Activated CD8-positive, alpha-beta T cell treated with anti-CD3 and anti-CD28 coated beads, Interleukin-2, amount 10 ng/mL, durations not matched to agents 7 days and 5 days (primary cell): ENCODE measurements around the gene DPYSL4. TPM values are rescaled to one million over a fixed set of nuclear protein-coding genes. Genes with fewer than 3 reads are reported as not detected.
A peak's percentile ranks its signal among the peaks of the same experiment; 100 is the strongest.

Experiments used
- ATAC-seq: fragments of 150-1000 bp; cut with Tn5 transposase; one replicate; pipeline ENCODE4 v1.10.0; 2021; ENCODE audit warnings: moderate library complexity
- CTCF ChIA-PET: fragments of 350-600 bp; sonication (Branson Sonifier 250); formaldehyde crosslinking; loops from one replicate; lab custom pipeline; 2021; ENCODE audit warnings: antibody characterized with exemption; lab: Charles Lee
- POLR2A ChIA-PET: fragments of 350-600 bp; sonication (Branson Sonifier 250); formaldehyde crosslinking; loops from one replicate; lab custom pipeline; 2021; ENCODE audit warnings: antibody characterized with exemption; lab: Charles Lee
- DNase-seq: peaks from one replicate; pipeline ENCODE4 v3.0.0-alpha.2; 2020
- H3K27ac Mint-ChIP-seq: one replicate; pipeline ENCODE4 v1.8.0; 2021; ENCODE audit warnings: mild to moderate bottlenecking, mixed read lengths
- H3K27me3 Mint-ChIP-seq: one replicate; pipeline ENCODE4 v1.8.0; 2021; ENCODE audit warnings: low read depth, mixed read lengths
- H3K36me3 Mint-ChIP-seq: one replicate; pipeline ENCODE4 v1.8.0; 2021; ENCODE audit warnings: low read depth, mixed read lengths
- H3K4me1 Mint-ChIP-seq: one replicate; pipeline ENCODE4 v1.8.0; 2021; ENCODE audit warnings: low read depth, mixed read lengths
- H3K4me3 Mint-ChIP-seq: one replicate; pipeline ENCODE4 v1.8.0; 2021; ENCODE audit warnings: mild to moderate bottlenecking, mixed read lengths
- H3K9me3 Mint-ChIP-seq: one replicate; pipeline ENCODE4 v1.8.0; 2022; ENCODE audit warnings: mixed read lengths; ENCODE audit not compliant: insufficient read depth
- total RNA-seq, 2 experiments: library from RNA; stranded (reverse); gene quantifications; one replicate each; pipeline ENCODE4 v1.2.3, GENCODE V29; 2021

DPYSL4 gene
- total RNA-seq, 2 experiments from 2014 or later = 1.2 to 2.2 TPM

DNA sequence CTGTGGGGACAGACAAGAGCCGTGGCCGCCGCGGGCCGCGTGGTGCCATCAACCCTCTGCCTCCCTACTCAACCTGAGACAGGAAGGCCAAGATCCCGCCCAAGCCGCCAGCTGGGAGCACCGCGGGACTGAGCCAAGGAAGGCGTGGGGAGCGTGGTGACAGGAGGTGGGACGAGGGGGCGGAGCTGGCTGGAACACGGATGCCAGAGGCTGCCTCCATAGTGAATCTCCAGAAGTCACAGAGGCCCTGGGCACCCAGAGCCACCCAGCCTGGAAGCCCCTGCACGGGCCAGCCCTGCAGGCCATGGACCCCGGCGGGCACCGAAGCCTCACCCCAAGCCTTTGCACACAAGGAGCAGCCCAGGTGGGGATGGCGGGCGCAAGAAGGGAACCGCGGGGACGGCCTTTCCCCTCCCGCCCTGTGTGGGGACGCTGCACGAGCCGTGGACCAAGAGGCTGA, 18.1 kb upstream of the DPYSL4 start:
- no peak for DNase-seq
- no peak overlapping the region for H3K27ac Mint-ChIP-seq
- H3K27me3 Mint-ChIP-seq = peaks cover 3% of the 10 kb centered on the region
- ATAC-seq = no peak
- CTCF ChIA-PET = no interaction called here
- peaks cover 9% of the 10 kb centered on the region for H3K4me1 Mint-ChIP-seq
- H3K36me3 Mint-ChIP-seq = no peaks in the 10 kb centered on the region
- no peak overlapping the region for H3K4me3 Mint-ChIP-seq
- no peaks in the 10 kb centered on the region for H3K9me3 Mint-ChIP-seq
- POLR2A ChIA-PET = no interaction called here

DNA sequence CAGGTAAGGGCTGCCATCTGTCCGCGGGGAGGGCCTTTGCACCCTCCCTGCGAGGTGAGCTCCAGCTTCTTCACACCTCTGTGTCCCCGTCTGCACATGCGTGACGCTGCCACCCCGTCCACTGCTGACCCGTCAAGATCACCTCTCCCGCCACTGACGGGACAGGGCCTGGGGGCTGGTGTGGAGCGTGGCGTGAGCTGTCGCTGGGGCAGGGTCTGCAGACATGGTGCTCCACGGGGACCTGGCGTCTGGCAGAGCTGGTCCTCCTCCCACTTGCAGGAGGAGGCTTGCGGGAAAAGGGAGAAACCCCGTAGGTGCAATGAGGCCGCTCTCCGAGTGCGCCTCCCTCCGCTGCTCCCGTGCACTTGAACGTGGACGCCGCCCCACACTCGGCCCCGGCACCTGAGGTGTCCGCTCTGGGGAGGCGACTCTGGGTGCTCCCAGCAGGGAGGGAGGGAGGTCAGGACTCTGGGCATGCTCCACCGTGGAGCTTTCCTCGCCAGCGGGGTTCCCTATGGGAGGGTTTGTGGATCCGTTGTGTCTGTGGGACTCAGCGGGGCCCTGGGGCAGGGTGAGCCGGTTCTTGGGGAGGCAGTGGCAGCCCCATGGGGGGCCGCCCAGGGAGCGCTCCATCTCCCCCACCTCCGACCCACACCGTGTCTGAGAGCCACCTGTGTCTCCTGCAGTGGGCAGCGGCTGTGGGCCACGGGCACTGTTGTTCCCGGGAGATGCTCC, 17.6 kb upstream of the DPYSL4 start:
- POLR2A ChIA-PET = no interaction called here
- H3K36me3 Mint-ChIP-seq = no peaks in the 10 kb centered on the region
- no peak overlapping the region for H3K27ac Mint-ChIP-seq
- CTCF ChIA-PET = no interaction called here
- no peaks in the 10 kb centered on the region for H3K9me3 Mint-ChIP-seq
- H3K27me3 Mint-ChIP-seq = peaks cover 3% of the 10 kb centered on the region
- peaks cover 7% of the 10 kb centered on the region for H3K4me1 Mint-ChIP-seq
- H3K4me3 Mint-ChIP-seq = no peak overlapping the region
- ATAC-seq (no peak), DNase-seq (no peak)

DNA sequence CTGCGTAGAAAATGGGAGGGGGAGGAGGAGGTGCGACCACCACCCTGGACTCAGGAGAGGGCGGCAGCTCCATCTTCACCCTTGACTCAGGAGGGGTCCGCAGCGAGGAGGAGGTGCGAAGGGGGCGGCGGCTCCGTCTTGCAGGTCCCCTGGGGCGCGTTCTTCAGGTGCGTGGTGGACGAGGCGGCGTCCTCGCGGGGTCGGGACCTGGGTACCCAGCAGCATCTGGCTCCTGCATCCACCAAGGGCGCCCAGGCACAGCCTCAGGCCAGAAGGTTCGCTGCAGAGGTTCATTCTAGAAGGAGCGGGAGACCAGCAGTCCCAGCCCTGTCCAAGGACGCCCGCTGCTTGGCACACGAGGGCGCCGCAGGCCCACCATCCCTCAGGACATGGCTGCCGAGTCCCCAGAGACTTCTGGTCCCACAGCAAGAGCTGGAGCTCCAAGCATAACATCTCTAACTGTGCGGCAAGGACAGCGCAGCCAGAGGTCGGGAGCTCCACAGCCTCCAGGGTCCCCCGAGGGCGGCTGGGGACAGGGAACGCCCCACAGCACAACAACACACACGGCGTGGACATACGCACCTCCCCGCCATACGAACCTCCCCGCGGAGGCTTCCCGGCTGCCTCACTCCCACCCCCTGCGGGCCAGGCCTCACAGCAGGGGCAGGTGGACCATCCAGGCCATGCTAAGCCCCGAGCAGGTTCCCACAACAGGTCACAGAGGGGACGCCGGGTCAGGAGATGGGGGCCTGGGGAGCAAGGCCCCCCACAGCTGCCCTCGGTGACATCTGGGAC, 16.8 kb upstream of the DPYSL4 start:
- no peak for DNase-seq
- POLR2A ChIA-PET = no interaction called here
- H3K9me3 Mint-ChIP-seq = no peaks in the 10 kb centered on the region
- H3K36me3 Mint-ChIP-seq = no peaks in the 10 kb centered on the region
- H3K4me1 Mint-ChIP-seq = peaks cover 5% of the 10 kb centered on the region
- CTCF ChIA-PET = interaction anchor here (1.5 kb wide), 1 partner anchor 8 kb away, joined by 6 read pairs; no protein-coding TSS in a partner anchor
- no peak overlapping the region for H3K4me3 Mint-ChIP-seq
- H3K27ac Mint-ChIP-seq = no peak overlapping the region
- peaks cover 3% of the 10 kb centered on the region for H3K27me3 Mint-ChIP-seq
- ATAC-seq = no peak

DNA sequence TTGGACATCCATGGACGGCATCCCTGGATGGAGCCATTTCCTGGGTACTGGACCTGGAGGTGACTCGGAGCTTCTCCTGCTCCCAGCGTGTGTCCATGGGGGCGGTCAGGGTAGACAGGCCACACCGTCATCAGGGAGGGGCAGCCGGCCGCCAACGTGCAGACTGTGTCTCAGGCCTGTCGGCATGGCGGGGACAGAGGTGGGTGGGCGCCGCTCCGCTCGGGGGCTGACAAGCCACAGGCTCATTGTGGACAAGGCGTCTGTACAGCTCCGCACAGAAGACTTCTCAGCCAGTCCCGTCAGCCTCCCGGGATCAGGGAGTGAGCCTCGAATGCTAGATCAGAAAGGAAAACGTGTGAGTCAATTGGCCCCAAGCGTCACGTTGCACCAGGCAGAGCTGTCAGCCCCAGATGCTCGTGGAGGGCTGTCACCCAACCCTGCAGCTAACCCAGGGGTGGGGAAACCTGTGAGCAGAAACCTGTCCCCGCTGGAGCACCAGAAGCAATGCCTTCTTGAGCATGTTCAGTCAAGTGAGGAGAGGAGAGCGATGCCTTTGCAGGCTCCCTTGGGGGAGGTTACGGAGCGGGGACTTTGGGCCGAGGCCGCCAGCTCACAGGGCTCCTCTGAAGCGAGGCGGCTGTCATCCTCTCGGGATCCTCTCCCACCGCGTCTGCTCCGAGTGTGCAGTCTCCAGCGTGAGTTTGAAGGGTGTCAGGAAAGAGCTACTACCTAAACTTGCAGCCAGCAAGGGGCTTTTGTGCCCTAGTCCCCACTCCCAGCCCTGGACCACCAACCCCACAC, 16.0 kb upstream of the DPYSL4 start:
- no peak for ATAC-seq
- Mint-ChIP-seq H3K4me3 (no peak overlapping the region), H3K27me3 (peaks cover 3% of the 10 kb centered on the region), H3K27ac (no peak overlapping the region), H3K9me3 (peaks cover 3% of the 10 kb centered on the region), H3K4me1 (peaks cover 5% of the 10 kb centered on the region), H3K36me3 (no peaks in the 10 kb centered on the region)
- CTCF ChIA-PET = interaction anchor here (1.5 kb wide), 1 partner anchor 8 kb away, joined by 6 read pairs; no protein-coding TSS in a partner anchor
- no peak for DNase-seq
- POLR2A ChIA-PET = no interaction called here

DNA sequence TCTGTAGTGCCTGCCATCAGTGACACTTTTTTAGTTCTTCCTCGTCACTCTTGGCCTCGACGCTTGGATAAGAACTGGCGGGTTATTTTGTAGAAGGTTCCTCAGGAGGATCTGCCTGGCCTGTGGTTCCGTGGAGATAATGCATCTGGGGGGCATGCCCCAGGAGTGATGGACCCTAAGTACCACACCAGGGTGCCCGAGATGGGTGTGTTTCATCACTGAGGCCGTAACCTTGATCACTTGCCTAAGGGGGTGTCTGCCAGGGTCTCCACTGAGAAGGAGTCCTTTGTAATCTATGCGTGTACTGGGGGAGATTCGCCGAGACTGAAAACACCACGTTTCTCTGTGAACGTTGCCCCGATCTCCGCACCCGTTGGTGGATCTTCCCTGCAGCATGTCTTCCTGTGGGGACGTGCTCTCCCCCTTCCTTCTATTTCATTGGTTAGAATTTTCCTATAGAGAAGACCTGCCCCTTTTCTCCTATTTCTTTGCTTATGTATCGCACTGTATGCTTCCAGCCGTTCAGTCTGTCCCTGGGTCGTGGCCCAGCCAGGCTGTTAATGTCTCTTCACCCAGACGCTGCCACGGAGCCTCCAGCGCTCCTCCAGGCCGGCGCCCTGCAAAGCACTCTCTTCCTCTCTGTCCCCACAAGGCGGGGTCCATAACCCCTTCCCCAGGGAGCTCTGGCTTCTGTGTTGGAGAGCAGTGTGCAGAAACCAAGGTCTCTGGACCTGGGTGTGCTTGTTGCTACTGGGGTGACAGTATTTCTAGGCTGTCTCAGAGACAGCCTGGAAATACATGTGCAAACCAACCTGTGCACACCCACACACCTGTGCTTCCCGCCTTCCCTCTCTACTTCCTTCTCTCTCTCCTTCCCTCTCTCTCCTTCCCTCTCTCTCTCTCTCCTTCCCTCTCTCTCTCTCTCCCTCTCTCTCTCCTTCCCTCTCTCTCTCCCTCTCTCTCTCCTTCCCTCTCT, 14.4 kb upstream of the DPYSL4 start:
- ChIA-PET POLR2A (no interaction called here), CTCF (no interaction called here)
- Mint-ChIP-seq H3K27ac (no peak overlapping the region), H3K9me3 (peaks cover 3% of the 10 kb centered on the region), H3K4me3 (no peak overlapping the region), H3K27me3 (peaks cover 14% of the 10 kb centered on the region), H3K4me1 (no peaks in the 10 kb centered on the region), H3K36me3 (no peaks in the 10 kb centered on the region)
- ATAC-seq = peak; percentile 35
- DNase-seq = no peak

DNA sequence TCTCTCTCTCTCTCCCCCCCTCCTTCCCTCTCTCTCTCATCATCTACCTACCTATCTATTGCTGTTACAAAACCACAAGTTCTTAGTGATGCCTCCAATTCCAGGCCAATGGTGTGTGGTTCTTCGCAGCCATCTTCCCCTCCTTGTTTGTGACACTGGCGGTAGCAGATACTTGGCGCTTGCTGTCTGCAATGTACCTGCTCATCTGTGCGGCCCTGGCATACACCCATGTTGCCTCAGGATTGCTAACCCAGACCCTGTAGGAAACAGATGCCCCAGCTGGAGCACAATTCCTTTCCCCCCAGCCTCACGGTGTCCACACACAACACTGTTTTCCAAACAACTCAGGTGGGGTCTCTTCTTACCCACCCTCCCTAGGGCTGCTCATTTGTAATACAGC, 13.6 kb upstream of the DPYSL4 start:
- POLR2A ChIA-PET = interaction anchor here (0.6 kb wide), 1 partner anchor 34 kb away, joined by 5 read pairs; no protein-coding TSS in a partner anchor

DNA sequence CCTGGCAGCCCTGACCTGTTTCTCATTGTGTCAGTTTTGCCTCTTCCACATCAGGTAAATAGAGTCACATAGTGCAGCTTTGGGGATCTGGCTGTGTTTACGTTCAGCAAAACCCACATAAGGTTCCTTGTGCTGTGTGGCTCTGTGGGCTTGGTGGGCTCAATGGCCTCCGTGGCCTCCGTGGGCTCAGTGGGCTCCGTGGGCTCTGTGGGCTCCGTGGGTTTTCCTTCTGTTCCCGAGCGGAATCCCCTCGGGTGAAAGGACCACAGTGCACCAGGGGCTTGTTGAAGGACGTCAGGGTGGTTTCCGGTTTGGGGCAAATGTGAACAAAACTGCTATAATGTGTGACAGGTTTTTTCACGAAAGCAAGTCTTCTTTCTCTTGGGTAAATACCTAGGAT, 12.5 kb upstream of the DPYSL4 start:
- CTCF ChIA-PET = no interaction called here
- no peak overlapping the region for H3K27ac Mint-ChIP-seq
- H3K9me3 Mint-ChIP-seq = peaks cover 3% of the 10 kb centered on the region
- no peak overlapping the region for H3K4me3 Mint-ChIP-seq
- POLR2A ChIA-PET = no interaction called here
- peaks cover 19% of the 10 kb centered on the region for H3K27me3 Mint-ChIP-seq
- H3K36me3 Mint-ChIP-seq = no peaks in the 10 kb centered on the region
- ATAC-seq (no peak), DNase-seq (no peak)
- no peaks in the 10 kb centered on the region for H3K4me1 Mint-ChIP-seq

More for the DNA sequence above, 13.6 kb upstream of the DPYSL4 start:
- no peaks in the 10 kb centered on the region for H3K4me1 Mint-ChIP-seq
- H3K27ac Mint-ChIP-seq = peak overlapping the region; percentile 56
- no peaks in the 10 kb centered on the region for H3K36me3 Mint-ChIP-seq
- H3K9me3 Mint-ChIP-seq = peaks cover 3% of the 10 kb centered on the region
- ATAC-seq = no peak
- DNase-seq = no peak
- CTCF ChIA-PET = no interaction called here
- peaks cover 19% of the 10 kb centered on the region for H3K27me3 Mint-ChIP-seq
- H3K4me3 Mint-ChIP-seq = no peak overlapping the region

DNA sequence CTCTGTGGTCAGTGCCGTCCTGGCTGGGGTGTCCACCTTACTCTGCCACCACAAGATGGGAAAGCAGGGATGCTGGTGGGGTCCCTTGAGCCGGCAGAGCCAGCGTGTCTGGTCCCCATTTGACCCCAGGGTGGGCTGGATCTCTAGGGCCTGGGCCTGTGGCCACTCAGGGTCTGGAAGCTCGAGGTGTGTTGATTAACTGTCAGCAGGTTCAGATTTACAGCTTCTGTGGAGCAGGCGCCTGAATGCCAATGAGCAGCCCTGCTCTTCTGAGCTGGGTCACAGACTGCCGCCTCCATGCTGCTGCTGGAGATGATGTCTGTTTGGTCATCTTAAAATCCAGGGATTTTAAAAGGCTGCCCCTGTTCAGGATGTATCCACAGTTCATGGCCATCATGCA, 11.3 kb upstream of the DPYSL4 start:
- no peak for ATAC-seq
- POLR2A ChIA-PET = no interaction called here
- CTCF ChIA-PET = no interaction called here
- no peak for DNase-seq
- Mint-ChIP-seq H3K4me3 (no peak overlapping the region), H3K36me3 (no peaks in the 10 kb centered on the region), H3K4me1 (no peaks in the 10 kb centered on the region), H3K27me3 (peaks cover 19% of the 10 kb centered on the region), H3K27ac (no peak overlapping the region), H3K9me3 (peaks cover 3% of the 10 kb centered on the region)

DNA sequence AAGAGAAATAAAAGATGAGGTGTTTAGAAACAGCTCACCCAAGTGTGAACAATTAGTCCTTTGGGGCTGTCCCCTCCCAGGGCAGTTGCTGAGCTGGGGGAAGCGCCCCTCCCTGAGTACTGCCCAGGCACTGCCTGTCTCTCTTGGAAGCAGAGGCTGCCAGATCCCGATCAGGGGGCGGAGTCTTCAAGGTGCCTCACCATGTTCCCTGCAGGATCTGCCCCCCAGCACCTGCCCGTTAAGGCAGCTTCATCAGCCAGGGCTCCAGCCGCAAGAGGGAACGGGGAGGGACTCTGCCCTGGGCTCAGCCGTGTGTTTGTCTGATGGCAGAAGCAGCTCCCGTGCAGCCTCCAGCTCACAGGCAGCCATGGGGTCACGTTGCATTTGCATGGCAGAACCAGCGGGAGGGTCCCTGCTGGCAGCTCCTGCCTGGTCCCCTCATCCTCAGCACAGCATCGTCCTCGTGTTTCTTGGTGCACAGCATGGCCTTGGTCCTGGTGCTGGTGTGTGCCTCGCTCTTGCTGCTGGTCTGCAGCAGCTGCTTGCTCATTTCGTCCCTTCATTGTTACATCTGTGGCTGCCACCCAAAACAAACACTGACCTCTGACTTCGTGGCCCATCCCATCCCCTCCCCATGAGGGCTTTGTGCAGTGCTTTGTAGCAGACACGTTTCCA, 10.7 kb upstream of the DPYSL4 start:
- H3K27me3 Mint-ChIP-seq = peaks cover 23% of the 10 kb centered on the region
- no peak overlapping the region for H3K27ac Mint-ChIP-seq
- H3K36me3 Mint-ChIP-seq = no peaks in the 10 kb centered on the region
- no peaks in the 10 kb centered on the region for H3K4me1 Mint-ChIP-seq
- peaks cover 3% of the 10 kb centered on the region for H3K9me3 Mint-ChIP-seq
- ATAC-seq (no peak), DNase-seq (no peak)
- ChIA-PET POLR2A (no interaction called here), CTCF (no interaction called here)
- H3K4me3 Mint-ChIP-seq = no peak overlapping the region

DNA sequence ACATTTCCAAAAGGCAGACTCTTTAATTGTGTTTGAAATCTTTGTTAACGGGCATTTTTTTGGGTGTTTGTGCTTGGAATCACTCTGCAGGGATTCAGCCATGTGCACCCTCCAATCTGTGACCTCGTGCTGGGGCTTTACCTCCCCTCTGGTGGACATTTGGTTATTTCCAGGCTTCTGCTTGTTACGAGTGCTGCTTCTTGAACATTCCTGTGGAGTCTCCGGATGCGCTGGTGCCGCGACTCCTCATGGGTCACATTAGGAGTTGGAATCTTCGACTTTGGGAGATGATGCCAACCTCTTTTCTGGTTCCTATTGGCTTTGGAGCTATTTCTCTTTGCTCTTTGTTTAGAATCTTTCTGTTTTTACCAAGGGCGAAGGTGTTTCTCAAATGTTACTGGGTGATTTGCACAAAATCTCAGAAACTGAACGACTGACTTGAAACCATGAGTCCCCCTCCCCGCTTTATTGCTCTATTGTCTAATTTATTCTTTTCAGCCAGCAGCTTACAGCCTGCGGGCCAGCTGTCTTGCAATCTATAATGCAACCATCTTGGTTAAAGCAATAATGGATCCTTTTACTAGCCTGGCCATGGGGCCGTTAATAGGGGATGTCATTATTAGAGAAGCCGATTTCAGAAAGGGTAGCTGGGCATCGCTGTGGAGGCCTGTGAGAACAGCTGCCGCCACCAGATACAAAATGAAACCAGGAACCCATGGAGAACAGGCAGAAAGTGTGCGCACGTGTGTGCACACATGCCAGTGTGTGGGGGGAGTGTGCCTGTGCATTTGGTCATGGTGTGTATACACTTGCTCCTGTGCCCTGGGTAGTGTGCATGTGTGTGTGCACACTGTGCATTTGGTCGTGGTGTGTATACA, 9.9 kb upstream of the DPYSL4 start:
- CTCF ChIA-PET = no interaction called here
- H3K4me3 Mint-ChIP-seq = no peak overlapping the region
- DNase-seq = no peak
- ATAC-seq = no peak
- H3K4me1 Mint-ChIP-seq = no peaks in the 10 kb centered on the region
- POLR2A ChIA-PET = no interaction called here
- peaks cover 3% of the 10 kb centered on the region for H3K9me3 Mint-ChIP-seq
- H3K27me3 Mint-ChIP-seq = peaks cover 23% of the 10 kb centered on the region
- no peaks in the 10 kb centered on the region for H3K36me3 Mint-ChIP-seq
- no peak overlapping the region for H3K27ac Mint-ChIP-seq
